Upper lobe of left lung (tissue), 4 donors: ENCODE results near the gene MAST4.
"Not testable (repeated sequence)": the region's sequence is repeated elsewhere in the genome, so short reads cannot be mapped to it uniquely, and the experiment has no call there.

Experiments
- EP300 ChIP-seq, 4 donors: sonication (generic); formaldehyde crosslinking; IDR thresholded peaks; one replicate each; pipeline ENCODE4 v1.5.1; 2017; ENCODE audit warnings: antibody characterized with exemption in 4 of 4, control low read depth in 2 of 4
- POLR2AphosphoS5 ChIP-seq, 2 donors: sonication (generic); formaldehyde crosslinking; IDR thresholded peaks; one replicate each; pipeline ENCODE4 v1.5.1; 2017; ENCODE audit warnings: antibody characterized with exemption in 2 of 2
- TF ChIP-seq, protein P1 (sequence below), 6 experiments: fragments of 450-650 bp in 4 of 6; fragments of 200-600 bp in 2 of 6; sonication (generic) in 2 of 6; IDR thresholded peaks; one replicate each; pipeline ENCODE4 v1.5.1; 2016 to 2019; ENCODE audit warnings: antibody characterized with exemption in 6 of 6

DNA sequence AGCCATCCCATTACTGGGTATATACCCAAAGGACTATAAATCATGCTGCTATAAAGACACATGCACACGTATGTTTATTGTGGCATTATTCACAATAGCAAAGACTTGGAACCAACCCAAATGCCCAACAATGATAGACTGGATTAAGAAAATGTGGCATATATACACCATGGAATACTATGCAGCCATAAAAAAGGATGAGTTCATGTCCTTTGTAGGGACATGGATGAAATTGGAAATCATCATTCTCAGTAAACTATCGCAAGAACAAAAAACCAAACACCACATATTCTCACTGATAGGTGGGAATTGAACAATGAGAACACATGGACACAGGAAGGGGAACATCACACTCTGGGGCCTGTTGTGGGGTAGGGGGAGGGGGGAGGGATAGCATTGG, 577.2 kb downstream of the MAST4 start:
- TF ChIP-seq, protein P1, sequence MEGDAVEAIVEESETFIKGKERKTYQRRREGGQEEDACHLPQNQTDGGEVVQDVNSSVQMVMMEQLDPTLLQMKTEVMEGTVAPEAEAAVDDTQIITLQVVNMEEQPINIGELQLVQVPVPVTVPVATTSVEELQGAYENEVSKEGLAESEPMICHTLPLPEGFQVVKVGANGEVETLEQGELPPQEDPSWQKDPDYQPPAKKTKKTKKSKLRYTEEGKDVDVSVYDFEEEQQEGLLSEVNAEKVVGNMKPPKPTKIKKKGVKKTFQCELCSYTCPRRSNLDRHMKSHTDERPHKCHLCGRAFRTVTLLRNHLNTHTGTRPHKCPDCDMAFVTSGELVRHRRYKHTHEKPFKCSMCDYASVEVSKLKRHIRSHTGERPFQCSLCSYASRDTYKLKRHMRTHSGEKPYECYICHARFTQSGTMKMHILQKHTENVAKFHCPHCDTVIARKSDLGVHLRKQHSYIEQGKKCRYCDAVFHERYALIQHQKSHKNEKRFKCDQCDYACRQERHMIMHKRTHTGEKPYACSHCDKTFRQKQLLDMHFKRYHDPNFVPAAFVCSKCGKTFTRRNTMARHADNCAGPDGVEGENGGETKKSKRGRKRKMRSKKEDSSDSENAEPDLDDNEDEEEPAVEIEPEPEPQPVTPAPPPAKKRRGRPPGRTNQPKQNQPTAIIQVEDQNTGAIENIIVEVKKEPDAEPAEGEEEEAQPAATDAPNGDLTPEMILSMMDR (IDR thresholded peaks at IDR 0.05), result not testable (repeated sequence)
- TF ChIP-seq POLR2AphosphoS5, EP300 (IDR thresholded peaks at IDR 0.05): not testable (repeated sequence)
